NCI-H128 (cell line): ENCODE data around the gene KCNQ1.

Experiments
- DNase-seq: peaks from one replicate; lab custom pipeline; 2025; ENCODE audit not compliant: unreplicated experiment; lab: John Stamatoyannopoulos, UW

Gene KCNQ1

GRCh38 chr11:2459796-2460531, 15.2 kb downstream of the KCNQ1 start:
- no peak for DNase-seq

GRCh38 chr11:2460540-2461252, 15.9 kb downstream of the KCNQ1 start:
- no peak for DNase-seq

GRCh38 chr11:2461253-2461955, 16.6 kb downstream of the KCNQ1 start:
- DNase-seq = no peak

- DNase-seq = no peak
These were observed 17.2 kb downstream of the KCNQ1 start for GRCh38 chr11:2461956-2462542.

GRCh38 chr11:2462543-2462985, 17.8 kb downstream of the KCNQ1 start:
- no peak for DNase-seq

GRCh38 chr11:2462986-2463765, 18.4 kb downstream of the KCNQ1 start:
- DNase-seq = no peak

- no peak for DNase-seq
These were observed 19.0 kb downstream of the KCNQ1 start for GRCh38 chr11:2463766-2464277.

- no peak for DNase-seq
These were observed 19.8 kb downstream of the KCNQ1 start for GRCh38 chr11:2464451-2465165.

GRCh38 chr11:2465202-2466068, 20.6 kb downstream of the KCNQ1 start:
- DNase-seq = no peak

GRCh38 chr11:2466069-2466801, 21.4 kb downstream of the KCNQ1 start:
- no peak for DNase-seq

- no peak for DNase-seq
These were observed 22.3 kb downstream of the KCNQ1 start for GRCh38 chr11:2466869-2467694.

GRCh38 chr11:2467695-2468055, 22.9 kb downstream of the KCNQ1 start:
- no peak for DNase-seq

- no peak for DNase-seq
These were observed 23.8 kb downstream of the KCNQ1 start for GRCh38 chr11:2468363-2469235.

- no peak for DNase-seq
These were observed 25.7 kb downstream of the KCNQ1 start for GRCh38 chr11:2470495-2470894.

- no peak for DNase-seq
These were observed 26.4 kb downstream of the KCNQ1 start for GRCh38 chr11:2471048-2471803.

- DNase-seq = no peak
These were observed 26.9 kb downstream of the KCNQ1 start for GRCh38 chr11:2471804-2472096.
